Endothelial cell of umbilical vein (primary cell): ENCODE measurements around the gene RPLP1. TPM values are rescaled to one million over a fixed set of nuclear protein-coding genes. Genes with fewer than 3 reads are reported as not detected.
"Not testable (repeated sequence)": the region's sequence is repeated elsewhere in the genome, so short reads cannot be mapped to it uniquely, and the experiment has no call there.

Experiments
- BruUV-seq: library from RNA; stranded (reverse); fragments of 400-500 nt; replicated peaks from 2 replicates; lab custom pipeline; 2021; lab: Mats Ljungman, UMichigan
- CTCF ChIA-PET: fragments of 300-600, 350-600 bp; sonication (Branson Sonifier 250); formaldehyde crosslinking; loops from one replicate; lab custom pipeline; 2021; ENCODE audit warnings: antibody characterized with exemption, inconsistent platforms; lab: Charles Lee
- POLR2A ChIA-PET: fragments of 300-600, 350-600 bp; sonication (Branson Sonifier 250); formaldehyde crosslinking; loops from one replicate; lab custom pipeline; 2021; ENCODE audit warnings: antibody characterized with exemption, inconsistent platforms; lab: Charles Lee
- DNase-seq: peaks from one replicate; pipeline ENCODE4 v3.0.0-alpha.2; 2011; ENCODE audit warnings: low read depth, low spot score
- FAIRE-seq: peaks from 2 replicates; lab custom pipeline; 2011; peaks lifted over from hg19 to GRCh38; lab: Jason Lieb, UNC
- H2AFZ ChIP-seq: 2 replicates; pipeline ENCODE4 v1.6.0; 2012; ENCODE audit warnings: low read depth, low read length, control low read depth, inconsistent platforms
- H3K27ac ChIP-seq: 2 replicates; pipeline ENCODE4 v1.5.1; 2011; ENCODE audit warnings: low read depth, mild to moderate bottlenecking, control low read depth, low read length, moderate library complexity; ENCODE audit not compliant: insufficient read depth
- H3K27me3 ChIP-seq, 2 experiments: 2 replicates each; pipeline versions ENCODE4 v1.6.0 to v1.6.1; 2011; ENCODE audit warnings: low read length in 2 of 2, mixed read lengths in 1 of 2; ENCODE audit not compliant: control insufficient read depth in 2 of 2, insufficient read depth in 2 of 2
- H3K36me3 ChIP-seq, 2 experiments: 2 replicates in 1 of 2; 3 replicates in 1 of 2; pipeline ENCODE4 v1.5.1; 2011; ENCODE audit warnings: low read length in 2 of 2, mild to moderate bottlenecking in 1 of 2, moderate library complexity in 1 of 2; ENCODE audit not compliant: control insufficient read depth in 2 of 2, insufficient read depth in 2 of 2; ENCODE audit errors: extremely low read depth in 1 of 2
- H3K4me1 ChIP-seq: 3 replicates; pipeline ENCODE4 v1.5.1; 2011; ENCODE audit warnings: mild to moderate bottlenecking, low read length; ENCODE audit not compliant: control insufficient read depth, insufficient read depth; ENCODE audit errors: extremely low read depth
- H3K4me2 ChIP-seq: 2 replicates; pipeline ENCODE4 v1.6.1; 2011; ENCODE audit warnings: low read length, control low read depth, mixed read lengths; ENCODE audit not compliant: insufficient read depth
- H3K4me3 ChIP-seq, 3 experiments: fragments of 200-600 bp in 1 of 3; sonication (generic), shearing (Covaris generic) in 1 of 3; replicated peaks in 1 of 3; 2 replicates each; pipeline ENCODE4 v1.5.1; 2011 to 2016; ENCODE audit warnings: control low read depth in 3 of 3, low read length in 3 of 3, mild to moderate bottlenecking in 2 of 3, inconsistent platforms in 1 of 3, low read depth in 1 of 3, moderate library complexity in 1 of 3; ENCODE audit not compliant: insufficient read depth in 1 of 3
- H3K79me2 ChIP-seq: 2 replicates; pipeline ENCODE4 v1.6.0; 2012; ENCODE audit warnings: low read length, inconsistent platforms; ENCODE audit not compliant: control insufficient read depth, insufficient read depth
- H3K9ac ChIP-seq: replicated peaks from 2 replicates; pipeline ENCODE3; 2011; ENCODE audit warnings: low read length, control low read depth; ENCODE audit not compliant: insufficient read depth; ENCODE audit errors: extremely low read depth
- H3K9me1 ChIP-seq: replicated peaks from 3 replicates; pipeline ENCODE4 v1.6.0; 2011; ENCODE audit warnings: mild to moderate bottlenecking, low read length; ENCODE audit not compliant: control insufficient read depth, insufficient read depth; ENCODE audit errors: extremely low read depth
- H3K9me3 ChIP-seq: replicated peaks from 2 replicates; pipeline ENCODE4 v1.5.1; 2012; ENCODE audit warnings: low read length, inconsistent platforms; ENCODE audit not compliant: control insufficient read depth, insufficient read depth
- H4K20me1 ChIP-seq: replicated peaks from 2 replicates; pipeline ENCODE3; 2011; ENCODE audit warnings: mild to moderate bottlenecking, low read length; ENCODE audit not compliant: control insufficient read depth, insufficient read depth; ENCODE audit errors: extremely low read depth
- CTCF ChIP-seq, 2 donors: IDR thresholded peaks; 1 replicate in 1 of 2; 2 replicates in 1 of 2; pipeline ENCODE4 v1.5.1; 2011; ENCODE audit warnings: low read length in 2 of 2, mild to moderate bottlenecking in 2 of 2, moderate library complexity in 2 of 2, control low read depth in 1 of 2, inconsistent platforms in 1 of 2, low read depth in 1 of 2; ENCODE audit not compliant: insufficient read depth in 1 of 2; ENCODE audit errors: extremely low read depth in 1 of 2
- EZH2 ChIP-seq: IDR thresholded peaks from 2 replicates; pipeline ENCODE4 v1.6.1; 2012; ENCODE audit warnings: borderline replicate concordance, low read depth, mild to moderate bottlenecking, moderate library complexity, low read length, inconsistent platforms; ENCODE audit not compliant: severe bottlenecking
- FOS ChIP-seq: IDR thresholded peaks from 2 replicates; pipeline ENCODE4 v1.6.1; 2011; ENCODE audit warnings: mild to moderate bottlenecking, low read length, moderate library complexity, borderline replicate concordance; ENCODE audit not compliant: insufficient read depth
- GATA2 ChIP-seq: IDR thresholded peaks from 2 replicates; pipeline ENCODE4 v1.7.0; 2011; ENCODE audit warnings: low read depth, mild to moderate bottlenecking, moderate library complexity, mixed read lengths, low read length; ENCODE audit not compliant: insufficient read length, insufficient read depth
- JUN ChIP-seq: IDR thresholded peaks from 2 replicates; pipeline ENCODE4 v1.6.1; 2011; ENCODE audit warnings: borderline replicate concordance, low read depth; ENCODE audit not compliant: insufficient read length, insufficient read depth
- MAX ChIP-seq: IDR thresholded peaks from 2 replicates; pipeline ENCODE4 v1.6.1; 2011; ENCODE audit not compliant: insufficient read depth, insufficient read length
- MYC ChIP-seq: IDR thresholded peaks from one replicate; pipeline ENCODE4 v1.6.1; 2011; ENCODE audit warnings: mild to moderate bottlenecking, low read depth, low read length
- POLR2AphosphoS5 ChIP-seq: IDR thresholded peaks from 2 replicates; pipeline ENCODE4 v1.6.1; 2012; ENCODE audit warnings: low read depth, mild to moderate bottlenecking, control low read depth, low read length, moderate library complexity; ENCODE audit not compliant: insufficient read depth
- dilution Hi-C: fragments of 300-500 bp; cut with MboI; formaldehyde crosslinking; loops from one replicate; pipeline ENCODE4 v1.15.0; 2019; ENCODE audit warnings: low sequenced_read_pairs; ENCODE audit not compliant: extremely low pct_ligation_motif_present
- intact Hi-C: fragments of 100-400 bp; cut with micrococcal nuclease; formaldehyde crosslinking; loops from one replicate; pipeline ENCODE4 v1.10.0; 2022
- polyA plus RNA-seq, 4 experiments: library from polyadenylated mRNA; depleted of rRNA in 3 of 4; stranded (reverse) in 3 of 4; unstranded in 1 of 4; fragments of >200 nt; gene quantifications; 2 replicates each; pipeline versions ENCODE4 v1.2.1 to v1.2.3, GENCODE V29; 2011 to 2012; ENCODE audit warnings: missing spikeins in 1 of 4
- total RNA-seq: library from RNA; stranded (reverse); gene quantifications from 2 replicates; pipeline ENCODE4 v1.2.3, GENCODE V29; 2021

The RPLP1 gene
- total and polyA plus RNA-seq, 2 donors (not counting 3 experiments of a cell fraction or from before 2014, with no cell fraction given) = 1,603 to 2,985 TPM

- Histone ChIP-seq H3K9ac (no peak overlapping the region), H3K4me2 (no peak overlapping the region), H3K9me3 (no peaks in the 10 kb centered on the region), H3K9me1 (no peaks in the 10 kb centered on the region), H3K27ac (no peak overlapping the region), H3K4me1 (peaks cover 4% of the 10 kb centered on the region), H4K20me1 (no peaks in the 10 kb centered on the region), H3K36me3 (peaks cover 4 to 19% of the 10 kb centered on the region in 2 experiments), H3K27me3 (no peaks in the 10 kb centered on the region), H3K4me3 (no peak overlapping the region), H2AFZ (no peak overlapping the region), H3K79me2 (no peaks in the 10 kb centered on the region)
- POLR2A ChIA-PET = no interaction called here
- intact Hi-C loops = no loop called here
- DNase-seq = no peak
- no TSS peak for BruUV-seq
- dilution Hi-C loops = no loop called here
- CTCF ChIA-PET = interaction anchor here (0.7 kb wide), 1 partner anchor 15 kb away, joined by 3 read pairs; no protein-coding TSS in a partner anchor
- TF ChIP-seq CTCF (IDR thresholded peaks at IDR 0.05; ENCODE audit: extremely low read depth in 1 of 2, insufficient read depth in 1 of 2, low read depth in 1 of 2, low read length in 2 of 2) = no peak
- no peak for TF ChIP-seq JUN
- no peak for TF ChIP-seq EZH2
- no peak for TF ChIP-seq POLR2AphosphoS5
- TF ChIP-seq GATA2 = no peak
- no peak for TF ChIP-seq MYC
- no peak for TF ChIP-seq FOS
- no peak for TF ChIP-seq MAX
- FAIRE-seq = no peak
Measured at GRCh38 chr15:69446953-69447352, 5.7 kb upstream of the RPLP1 start.

GRCh38 chr15:69450221-69450620 lies 2.4 kb upstream of the RPLP1 start:
- POLR2A ChIA-PET, H3K27ac ChIP-seq, H4K20me1 ChIP-seq, H3K27me3 ChIP-seq, H2AFZ ChIP-seq, CTCF ChIA-PET, BruUV-seq, H3K9me3 ChIP-seq, dilution Hi-C loops, H3K4me2 ChIP-seq, DNase-seq, H3K4me3 ChIP-seq, intact Hi-C loops, H3K9me1 ChIP-seq, FAIRE-seq, H3K9ac ChIP-seq: not testable (repeated sequence)
- Histone ChIP-seq H3K79me2 (peaks cover 26% of the 10 kb centered on the region), H3K36me3 (peaks cover 5 to 21% of the 10 kb centered on the region in 2 experiments), H3K4me1 (peaks cover 20% of the 10 kb centered on the region)
